ENCODE data around the gene BEST2.

DNA sequence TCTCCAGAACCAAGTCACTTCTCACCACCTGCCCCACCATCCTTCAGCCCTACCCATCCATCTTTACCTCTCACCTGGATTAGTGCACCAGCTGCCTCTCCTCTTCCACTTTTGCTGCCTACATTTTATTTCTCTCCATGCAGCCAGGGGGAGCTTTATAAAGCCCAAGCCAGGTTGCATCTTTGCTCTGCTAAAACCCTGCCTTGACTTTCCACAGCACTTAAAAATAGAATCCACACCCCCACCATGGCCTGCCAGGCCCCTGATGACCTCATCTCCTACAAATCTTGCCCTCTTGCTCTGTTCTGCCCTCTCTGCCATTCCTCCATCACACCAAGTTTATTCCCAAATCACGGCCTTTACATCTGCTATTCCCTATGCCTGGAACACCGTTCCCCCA, 22.0 kb downstream of the BEST2 start:
- peak; percentile 17 to 49 for TF ChIP-seq CTCF (conservative IDR thresholded peaks at IDR 0.05 in 1 of 2, IDR thresholded peaks at IDR 0.05 in 1 of 2; ENCODE audit: extremely low read depth in 1 of 2, insufficient read depth in 1 of 2, low read depth in 1 of 2, low read length in 2 of 2)
- TF ChIP-seq EZH2 (IDR thresholded peaks at IDR 0.05; ENCODE audit: borderline replicate concordance, low read length), result no peak
